Chondrocyte (in vitro differentiated cells): Measurements from ENCODE around the gene CPVL. TPM values are rescaled to one million over a fixed set of nuclear protein-coding genes. Genes with fewer than 3 reads are reported as not detected.

Experiments
- DNase-seq: peaks from one replicate; pipeline ENCODE4 v3.0.0; 2021; ENCODE audit warnings: mixed read lengths, low spot score
- H3K27ac Mint-ChIP-seq: one replicate; pipeline ENCODE4 v1.8.0; 2021; ENCODE audit warnings: mild to moderate bottlenecking, moderate library complexity, mixed read lengths; ENCODE audit not compliant: unreplicated experiment
- H3K27me3 Mint-ChIP-seq: 2 replicates; pipeline ENCODE4 v1.8.0; 2021; ENCODE audit warnings: low read depth, mixed read lengths
- H3K36me3 Mint-ChIP-seq: 2 replicates; pipeline ENCODE4 v1.8.0; 2021; ENCODE audit warnings: low read depth, mixed read lengths
- H3K4me1 Mint-ChIP-seq: 2 replicates; pipeline ENCODE4 v1.8.0; 2021; ENCODE audit warnings: low read depth, mild to moderate bottlenecking, mixed read lengths
- H3K4me3 Mint-ChIP-seq: one replicate; pipeline ENCODE4 v1.8.0; 2021; ENCODE audit warnings: mild to moderate bottlenecking, moderate library complexity, mixed read lengths; ENCODE audit not compliant: unreplicated experiment
- H3K9me3 Mint-ChIP-seq: 2 replicates; pipeline ENCODE4 v1.8.0; 2021; ENCODE audit warnings: low read depth, mixed read lengths
- total RNA-seq: library from RNA; stranded (reverse); gene quantifications from 3 replicates; pipeline ENCODE4 v1.2.1, GENCODE V29; 2021
- TF ChIP-seq, protein P1 (sequence below): fragments of 200-600 bp; sonication (generic); IDR thresholded peaks from 2 replicates; pipeline ENCODE4 v1.5.0; 2021; ENCODE audit warnings: antibody characterized with exemption, mild to moderate bottlenecking, moderate library complexity

The CPVL gene
- total RNA-seq, 1 donor from 2014 or later: 4.9 TPM

DNA sequence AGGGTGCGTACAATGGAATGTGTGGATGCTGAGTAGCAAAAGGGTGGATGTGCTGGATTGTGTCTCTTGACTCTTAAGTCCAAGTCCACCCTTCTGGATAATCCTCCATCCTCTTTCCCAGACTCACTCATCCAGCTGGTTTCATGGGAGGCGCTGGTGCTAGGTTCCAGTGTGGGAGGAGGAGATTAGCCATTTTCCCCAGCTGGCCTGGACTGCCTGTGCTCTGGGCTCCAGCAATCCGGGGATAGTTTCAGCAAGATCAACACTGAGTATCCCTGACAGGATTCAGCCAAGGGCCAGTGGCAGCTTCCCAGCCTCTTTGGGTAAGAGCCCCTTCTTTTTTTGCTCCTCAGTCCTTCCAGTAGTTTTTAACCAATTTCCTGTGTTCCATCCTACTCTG is 166.6 kb downstream of the CPVL start:
- H3K9me3 Mint-ChIP-seq: peaks cover 14% of the 10 kb centered on the region
- TF ChIP-seq, protein P1, sequence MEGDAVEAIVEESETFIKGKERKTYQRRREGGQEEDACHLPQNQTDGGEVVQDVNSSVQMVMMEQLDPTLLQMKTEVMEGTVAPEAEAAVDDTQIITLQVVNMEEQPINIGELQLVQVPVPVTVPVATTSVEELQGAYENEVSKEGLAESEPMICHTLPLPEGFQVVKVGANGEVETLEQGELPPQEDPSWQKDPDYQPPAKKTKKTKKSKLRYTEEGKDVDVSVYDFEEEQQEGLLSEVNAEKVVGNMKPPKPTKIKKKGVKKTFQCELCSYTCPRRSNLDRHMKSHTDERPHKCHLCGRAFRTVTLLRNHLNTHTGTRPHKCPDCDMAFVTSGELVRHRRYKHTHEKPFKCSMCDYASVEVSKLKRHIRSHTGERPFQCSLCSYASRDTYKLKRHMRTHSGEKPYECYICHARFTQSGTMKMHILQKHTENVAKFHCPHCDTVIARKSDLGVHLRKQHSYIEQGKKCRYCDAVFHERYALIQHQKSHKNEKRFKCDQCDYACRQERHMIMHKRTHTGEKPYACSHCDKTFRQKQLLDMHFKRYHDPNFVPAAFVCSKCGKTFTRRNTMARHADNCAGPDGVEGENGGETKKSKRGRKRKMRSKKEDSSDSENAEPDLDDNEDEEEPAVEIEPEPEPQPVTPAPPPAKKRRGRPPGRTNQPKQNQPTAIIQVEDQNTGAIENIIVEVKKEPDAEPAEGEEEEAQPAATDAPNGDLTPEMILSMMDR: no peak
- H3K27ac Mint-ChIP-seq: no peak overlapping the region
- H3K4me1 Mint-ChIP-seq: peaks cover 8% of the 10 kb centered on the region
- no peaks in the 10 kb centered on the region for H3K27me3 Mint-ChIP-seq
- no peak for DNase-seq
- H3K36me3 Mint-ChIP-seq: no peaks in the 10 kb centered on the region
- no peak overlapping the region for H3K4me3 Mint-ChIP-seq

DNA sequence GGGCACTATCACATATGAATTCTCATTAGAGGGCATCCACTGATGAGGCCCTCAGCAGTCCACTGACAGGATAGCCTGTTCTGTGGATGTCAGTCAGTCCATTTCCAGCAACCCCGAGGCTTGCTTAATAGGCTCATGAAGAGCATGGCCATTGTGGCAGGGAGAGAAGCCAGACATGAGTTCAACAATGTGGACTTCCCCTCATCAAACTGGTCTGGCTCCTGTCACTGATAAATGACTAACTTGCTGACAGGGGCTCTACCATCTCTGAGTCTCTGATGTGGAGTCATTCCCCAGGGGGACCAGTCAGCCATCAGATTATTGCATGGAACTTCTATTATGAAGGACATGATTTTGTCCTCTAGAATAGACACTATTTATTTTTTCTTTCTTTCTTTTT is 168.5 kb downstream of the CPVL start:
- no peak for DNase-seq
- peaks cover 10% of the 10 kb centered on the region for H3K36me3 Mint-ChIP-seq
- TF ChIP-seq, protein P1: no peak
- H3K4me1 Mint-ChIP-seq: no peaks in the 10 kb centered on the region
- peaks cover 28% of the 10 kb centered on the region for H3K9me3 Mint-ChIP-seq
- H3K27me3 Mint-ChIP-seq: no peaks in the 10 kb centered on the region
- no peak overlapping the region for H3K4me3 Mint-ChIP-seq
- no peak overlapping the region for H3K27ac Mint-ChIP-seq

DNA sequence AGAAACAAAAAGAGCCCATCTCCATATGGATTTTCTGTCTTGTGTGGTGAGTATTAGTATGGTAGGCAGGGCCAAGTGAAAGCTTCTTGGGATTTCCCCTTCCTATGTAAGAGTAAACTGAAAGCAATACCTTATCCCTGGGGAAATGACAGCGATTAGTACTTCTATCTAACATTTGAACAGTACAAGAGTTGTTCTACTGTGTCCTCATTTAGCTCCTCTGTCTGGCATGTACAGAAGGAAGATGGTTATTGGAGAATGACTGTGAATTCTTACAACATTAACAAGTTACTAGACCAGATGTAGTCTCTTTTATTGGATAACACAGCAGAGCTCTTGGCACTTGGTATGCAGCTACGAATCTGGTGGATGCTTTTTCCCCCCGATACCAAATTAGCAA is 170.3 kb downstream of the CPVL start:
- TF ChIP-seq, protein P1: no peak
- Mint-ChIP-seq H3K27me3 (no peaks in the 10 kb centered on the region), H3K4me1 (no peaks in the 10 kb centered on the region), H3K9me3 (peaks cover 40% of the 10 kb centered on the region), H3K36me3 (peaks cover 13% of the 10 kb centered on the region), H3K27ac (no peak overlapping the region), H3K4me3 (no peak overlapping the region)
- no peak for DNase-seq

DNA sequence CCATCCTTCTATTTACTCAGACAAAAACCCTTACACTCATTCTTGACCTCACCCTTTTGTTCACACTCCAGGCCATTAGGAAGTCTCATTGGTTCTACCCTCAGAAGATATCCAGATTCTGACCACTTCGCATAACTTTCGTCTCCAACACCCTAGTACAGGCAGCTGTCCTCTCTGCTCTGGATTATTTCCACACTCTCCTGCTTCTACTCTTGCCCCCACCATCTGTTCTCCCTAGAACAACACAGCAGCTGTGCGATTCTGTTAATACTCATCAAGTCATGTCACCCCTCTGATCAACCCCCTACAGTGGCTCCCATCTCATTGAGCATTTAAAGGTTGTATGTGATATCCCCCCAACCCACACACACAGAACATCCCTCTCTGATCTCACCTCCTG is 172.7 kb downstream of the CPVL start:
- Mint-ChIP-seq H3K9me3 (peaks cover 55% of the 10 kb centered on the region), H3K4me1 (no peaks in the 10 kb centered on the region), H3K4me3 (no peak overlapping the region), H3K36me3 (peaks cover 13% of the 10 kb centered on the region), H3K27ac (no peak overlapping the region), H3K27me3 (no peaks in the 10 kb centered on the region)
- TF ChIP-seq, protein P1: no peak
- DNase-seq: no peak

DNA sequence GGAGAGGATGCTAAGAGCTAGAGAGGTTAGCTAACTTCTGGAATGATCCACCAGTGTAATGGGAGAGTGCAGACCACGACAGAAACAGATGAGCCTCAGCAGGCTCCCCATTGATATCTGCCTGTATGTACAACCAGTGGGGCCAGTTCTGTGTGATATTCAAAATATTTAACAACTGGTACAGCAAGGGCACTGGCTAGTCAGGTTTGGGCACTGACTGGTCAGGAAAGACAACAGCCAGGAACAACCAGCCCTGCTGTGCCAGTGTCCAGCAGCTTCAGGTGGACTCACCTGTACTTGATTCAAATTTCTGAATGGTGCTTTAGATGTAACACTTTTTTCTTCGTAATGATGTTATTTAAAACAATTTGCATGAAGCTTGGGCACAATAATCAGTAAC is 182.3 kb downstream of the CPVL start:
- TF ChIP-seq, protein P1: no peak
- no peak overlapping the region for H3K27ac Mint-ChIP-seq
- no peaks in the 10 kb centered on the region for H3K27me3 Mint-ChIP-seq
- no peak for DNase-seq
- H3K9me3 Mint-ChIP-seq: peaks cover 7% of the 10 kb centered on the region
- no peaks in the 10 kb centered on the region for H3K36me3 Mint-ChIP-seq
- H3K4me3 Mint-ChIP-seq: no peak overlapping the region
- H3K4me1 Mint-ChIP-seq: no peaks in the 10 kb centered on the region
